Naive thymus-derived CD8-positive, alpha-beta T cell (primary cell): ENCODE measurements around the gene CDH23. TPM values are rescaled to one million over a fixed set of nuclear protein-coding genes. Genes with fewer than 3 reads are reported as not detected.

Experiments
- ATAC-seq, 2 donors: fragments of 150-1000 bp; cut with Tn5 transposase in 1 of 2; sonication (Bioruptor Pico), chemical (Tn5 transposase) in 1 of 2; 1 replicate in 1 of 2; 2 replicates in 1 of 2; pipeline ENCODE4 v1.10.0; 2021; ENCODE audit warnings: mild to moderate bottlenecking in 2 of 2, moderate library complexity in 2 of 2
- POLR2A ChIA-PET: fragments of 350-600 bp; sonication (Branson Sonifier 250); formaldehyde crosslinking; loops from one replicate; lab custom pipeline; 2021; ENCODE audit warnings: antibody characterized with exemption; lab: Charles Lee
- DNase-seq, 10 donors: peaks; one replicate each; pipeline versions ENCODE4 v3.0.0 to v3.0.0-alpha.2; 2020 to 2022
- H3K27ac Mint-ChIP-seq, 10 donors: one replicate each; pipeline ENCODE4 v1.8.0; 2020 to 2022; ENCODE audit warnings: mild to moderate bottlenecking in 10 of 10, mixed read lengths in 10 of 10, moderate library complexity in 4 of 10, inconsistent platforms in 1 of 10
- H3K27me3 Mint-ChIP-seq, 5 donors: one replicate each; pipeline ENCODE4 v1.8.0; 2021 to 2022; ENCODE audit warnings: mixed read lengths in 5 of 5
- H3K36me3 Mint-ChIP-seq, 3 donors: one replicate each; pipeline ENCODE4 v1.8.0; 2020 to 2022; ENCODE audit warnings: mixed read lengths in 3 of 3, mild to moderate bottlenecking in 2 of 3, inconsistent platforms in 1 of 3
- H3K4me1 Mint-ChIP-seq, 4 donors: one replicate each; pipeline ENCODE4 v1.8.0; 2021 to 2022; ENCODE audit warnings: mixed read lengths in 4 of 4
- H3K4me3 Mint-ChIP-seq, 10 donors: one replicate each; pipeline ENCODE4 v1.8.0; 2020 to 2022; ENCODE audit warnings: mild to moderate bottlenecking in 10 of 10, mixed read lengths in 10 of 10, moderate library complexity in 6 of 10, inconsistent platforms in 1 of 10
- H3K9me3 Mint-ChIP-seq, 9 donors: one replicate each; pipeline ENCODE4 v1.8.0; 2020 to 2022; ENCODE audit warnings: mixed read lengths in 9 of 9, mild to moderate bottlenecking in 3 of 9, inconsistent platforms in 1 of 9, moderate library complexity in 1 of 9
- polyA plus RNA-seq, 3 donors: library from polyadenylated mRNA; unstranded; fragments of 300-500 nt; fragmentation: Illumina TruSeq; gene quantifications; one replicate each; pipeline ENCODE4 v1.2.3, GENCODE V29; 2021
- total RNA-seq, 8 experiments: library from RNA in 2 of 8; stranded (reverse) in 2 of 8; gene quantifications; one replicate each; pipeline ENCODE4 v1.2.3 and lab custom pipeline; 2021 to 2026

The CDH23 gene
- total and polyA plus RNA-seq, 5 experiments from 2014 or later: 0.82 to 10.2 (median 3.8) TPM

- Mint-ChIP-seq H3K4me1 (peaks cover 0 to 1% (median 0%) of the 10 kb centered on the region in 4 donors), H3K4me3 (no peak overlapping the region), H3K36me3 (no peaks in the 10 kb centered on the region), H3K27ac (no peak overlapping the region), H3K9me3 (no peaks in the 10 kb centered on the region), H3K27me3 (peaks cover 0 to 3% (median 0%) of the 10 kb centered on the region in 5 donors)
- ATAC-seq: no peak
- POLR2A ChIA-PET: no interaction called here
- no peak for DNase-seq
Observed at GRCh38 chr10:71582019-71582418, 185.3 kb downstream of the CDH23 start.

- peaks cover 0 to 1% (median 0%) of the 10 kb centered on the region in 4 donors for H3K4me1 Mint-ChIP-seq
- ATAC-seq: no peak
- DNase-seq: peak in 1 of 10 donors; percentile 32
- no peaks in the 10 kb centered on the region for H3K9me3 Mint-ChIP-seq
- peaks cover 0 to 7% (median 2%) of the 10 kb centered on the region in 5 donors for H3K27me3 Mint-ChIP-seq
- POLR2A ChIA-PET: interaction anchor here (0.6 kb wide), 1 partner anchor 268 kb away, joined by 3 read pairs; no protein-coding TSS in a partner anchor
- no peak overlapping the region for H3K27ac Mint-ChIP-seq
- H3K4me3 Mint-ChIP-seq: no peak overlapping the region
- no peaks in the 10 kb centered on the region for H3K36me3 Mint-ChIP-seq
Observed at GRCh38 chr10:71582506-71583475, 186.1 kb downstream of the CDH23 start.

GRCh38 chr10:71584461-71584860 is 187.7 kb downstream of the CDH23 start:
- peaks cover 0 to 7% (median 2%) of the 10 kb centered on the region in 5 donors for H3K27me3 Mint-ChIP-seq
- no peaks in the 10 kb centered on the region for H3K36me3 Mint-ChIP-seq
- H3K9me3 Mint-ChIP-seq: no peaks in the 10 kb centered on the region
- ATAC-seq (no peak), DNase-seq (peak in 1 of 10 donors; percentile 1)
- POLR2A ChIA-PET: no interaction called here
- H3K27ac Mint-ChIP-seq: no peak overlapping the region
- H3K4me3 Mint-ChIP-seq: no peak overlapping the region
- peaks cover 0 to 1% (median 0%) of the 10 kb centered on the region in 4 donors for H3K4me1 Mint-ChIP-seq

GRCh38 chr10:71584902-71585563 is 188.3 kb downstream of the CDH23 start:
- H3K27me3 Mint-ChIP-seq: peaks cover 0 to 7% (median 2%) of the 10 kb centered on the region in 5 donors
- H3K4me3 Mint-ChIP-seq: no peak overlapping the region
- no peaks in the 10 kb centered on the region for H3K9me3 Mint-ChIP-seq
- DNase-seq (peak in 1 of 10 donors; percentile 28), ATAC-seq (no peak)
- POLR2A ChIA-PET: no interaction called here
- peaks cover 0 to 1% (median 0%) of the 10 kb centered on the region in 4 donors for H3K4me1 Mint-ChIP-seq
- H3K36me3 Mint-ChIP-seq: no peaks in the 10 kb centered on the region
- H3K27ac Mint-ChIP-seq: no peak overlapping the region

- H3K27ac Mint-ChIP-seq: no peak overlapping the region
- peaks cover 0 to 7% (median 2%) of the 10 kb centered on the region in 5 donors for H3K27me3 Mint-ChIP-seq
- ATAC-seq: no peak
- no peaks in the 10 kb centered on the region for H3K36me3 Mint-ChIP-seq
- peaks cover 0 to 1% (median 0%) of the 10 kb centered on the region in 4 donors for H3K4me1 Mint-ChIP-seq
- H3K4me3 Mint-ChIP-seq: no peak overlapping the region
- DNase-seq: peak in 1 of 10 donors; percentile 38
- H3K9me3 Mint-ChIP-seq: no peaks in the 10 kb centered on the region
- POLR2A ChIA-PET: interaction anchor here (0.6 kb wide), 1 partner anchor 200 kb away, joined by 3 read pairs; no protein-coding TSS in a partner anchor
Observed at GRCh38 chr10:71585564-71586290, 189.0 kb downstream of the CDH23 start.

GRCh38 chr10:71587941-71588573 is 191.3 kb downstream of the CDH23 start:
- Mint-ChIP-seq H3K4me1 (peaks cover 0 to 1% (median 0%) of the 10 kb centered on the region in 4 donors), H3K4me3 (no peak overlapping the region), H3K36me3 (no peaks in the 10 kb centered on the region), H3K27me3 (peaks cover 0 to 7% (median 0%) of the 10 kb centered on the region in 5 donors), H3K27ac (no peak overlapping the region), H3K9me3 (no peaks in the 10 kb centered on the region)
- ATAC-seq (no peak), DNase-seq (no peak)
- POLR2A ChIA-PET: no interaction called here

- DNase-seq: no peak
- H3K4me3 Mint-ChIP-seq: no peak overlapping the region
- no peak for ATAC-seq
- H3K27ac Mint-ChIP-seq: no peak overlapping the region
- H3K4me1 Mint-ChIP-seq: no peaks in the 10 kb centered on the region
- POLR2A ChIA-PET: no interaction called here
- peaks cover 0 to 7% (median 0%) of the 10 kb centered on the region in 5 donors for H3K27me3 Mint-ChIP-seq
- H3K36me3 Mint-ChIP-seq: no peaks in the 10 kb centered on the region
- H3K9me3 Mint-ChIP-seq: no peaks in the 10 kb centered on the region
Observed at GRCh38 chr10:71588685-71589084, 192.0 kb downstream of the CDH23 start.

GRCh38 chr10:71589617-71590551 is 193.2 kb downstream of the CDH23 start:
- POLR2A ChIA-PET: no interaction called here
- Mint-ChIP-seq H3K9me3 (no peaks in the 10 kb centered on the region), H3K36me3 (no peaks in the 10 kb centered on the region), H3K4me3 (no peak overlapping the region), H3K27ac (no peak overlapping the region), H3K4me1 (no peaks in the 10 kb centered on the region), H3K27me3 (peaks cover 0 to 7% (median 0%) of the 10 kb centered on the region in 5 donors)
- DNase-seq: no peak
- ATAC-seq: no peak

- DNase-seq: no peak
- no peaks in the 10 kb centered on the region for H3K36me3 Mint-ChIP-seq
- POLR2A ChIA-PET: no interaction called here
- H3K27ac Mint-ChIP-seq: no peak overlapping the region
- H3K4me1 Mint-ChIP-seq: no peaks in the 10 kb centered on the region
- ATAC-seq: no peak
- H3K4me3 Mint-ChIP-seq: no peak overlapping the region
- no peaks in the 10 kb centered on the region for H3K9me3 Mint-ChIP-seq
- peaks cover 0 to 7% (median 0%) of the 10 kb centered on the region in 5 donors for H3K27me3 Mint-ChIP-seq
Observed at GRCh38 chr10:71590781-71591350, 194.1 kb downstream of the CDH23 start.

GRCh38 chr10:71594934-71595571 is 198.3 kb downstream of the CDH23 start:
- no peaks in the 10 kb centered on the region for H3K36me3 Mint-ChIP-seq
- no peak for ATAC-seq
- H3K4me1 Mint-ChIP-seq: peaks cover 0 to 3% (median 0%) of the 10 kb centered on the region in 4 donors
- no peaks in the 10 kb centered on the region for H3K9me3 Mint-ChIP-seq
- H3K4me3 Mint-ChIP-seq: no peak overlapping the region
- no peaks in the 10 kb centered on the region for H3K27me3 Mint-ChIP-seq
- POLR2A ChIA-PET: no interaction called here
- no peak for DNase-seq
- no peak overlapping the region for H3K27ac Mint-ChIP-seq

GRCh38 chr10:71595649-71596048 is 198.9 kb downstream of the CDH23 start:
- ATAC-seq: no peak
- H3K27me3 Mint-ChIP-seq: no peaks in the 10 kb centered on the region
- DNase-seq: no peak
- peaks cover 0 to 3% (median 0%) of the 10 kb centered on the region in 4 donors for H3K4me1 Mint-ChIP-seq
- H3K36me3 Mint-ChIP-seq: no peaks in the 10 kb centered on the region
- no peaks in the 10 kb centered on the region for H3K9me3 Mint-ChIP-seq
- H3K27ac Mint-ChIP-seq: no peak overlapping the region
- POLR2A ChIA-PET: no interaction called here
- no peak overlapping the region for H3K4me3 Mint-ChIP-seq
